Activated CD4-positive, alpha-beta T cell treated with anti-CD3 and anti-CD28 coated beads for 36 hours (primary cell): ENCODE data around the gene CDS2. TPM values are rescaled to one million over a fixed set of nuclear protein-coding genes. Genes with fewer than 3 reads are reported as not detected.

Experiments
- ATAC-seq: fragments of 200-7000 bp; cut with Tn5 transposase; one replicate; pipeline ENCODE4 v1.10.0; 2021; ENCODE audit warnings: mild to moderate bottlenecking, moderate library complexity
- CTCF ChIA-PET: fragments of 350-600 bp; sonication (Branson Sonifier 250); formaldehyde crosslinking; loops from one replicate; lab custom pipeline; 2021; ENCODE audit warnings: antibody characterized with exemption; lab: Charles Lee
- POLR2A ChIA-PET: fragments of 350-600 bp; sonication (Branson Sonifier 250); formaldehyde crosslinking; loops from one replicate; lab custom pipeline; 2021; ENCODE audit warnings: antibody characterized with exemption, inconsistent platforms; lab: Charles Lee
- DNase-seq: peaks from one replicate; pipeline ENCODE4 v3.0.0-alpha.2; 2020
- H3K27ac Mint-ChIP-seq: one replicate; pipeline ENCODE4 v1.8.0; 2021; ENCODE audit warnings: mixed read lengths
- H3K27me3 Mint-ChIP-seq: one replicate; pipeline ENCODE4 v1.8.0; 2021; ENCODE audit warnings: mixed read lengths
- H3K36me3 Mint-ChIP-seq: one replicate; pipeline ENCODE4 v1.8.0; 2021; ENCODE audit warnings: low read depth, mixed read lengths
- H3K4me1 Mint-ChIP-seq: one replicate; pipeline ENCODE4 v1.8.0; 2021; ENCODE audit warnings: mixed read lengths
- H3K4me3 Mint-ChIP-seq: one replicate; pipeline ENCODE4 v1.8.0; 2021; ENCODE audit warnings: mild to moderate bottlenecking, moderate library complexity, mixed read lengths
- H3K9me3 Mint-ChIP-seq: one replicate; pipeline ENCODE4 v1.8.0; 2021; ENCODE audit warnings: low read depth, mixed read lengths
- intact Hi-C, 2 experiments: fragments of 100-400 bp; cut with DNase I in 1 of 2; cut with micrococcal nuclease in 1 of 2; formaldehyde crosslinking; loops; one replicate each; pipeline versions ENCODE4 v1.14.2 to v1.15.1; 2022 to 2024; cut with DNase I, micrococcal nuclease
- total RNA-seq, 2 experiments: library from RNA; stranded (reverse); gene quantifications; one replicate each; pipeline ENCODE4 v1.2.3, GENCODE V29; 2021

The CDS2 gene
- total RNA-seq, 2 experiments from 2014 or later, result 34.3 to 41.3 TPM

DNA sequence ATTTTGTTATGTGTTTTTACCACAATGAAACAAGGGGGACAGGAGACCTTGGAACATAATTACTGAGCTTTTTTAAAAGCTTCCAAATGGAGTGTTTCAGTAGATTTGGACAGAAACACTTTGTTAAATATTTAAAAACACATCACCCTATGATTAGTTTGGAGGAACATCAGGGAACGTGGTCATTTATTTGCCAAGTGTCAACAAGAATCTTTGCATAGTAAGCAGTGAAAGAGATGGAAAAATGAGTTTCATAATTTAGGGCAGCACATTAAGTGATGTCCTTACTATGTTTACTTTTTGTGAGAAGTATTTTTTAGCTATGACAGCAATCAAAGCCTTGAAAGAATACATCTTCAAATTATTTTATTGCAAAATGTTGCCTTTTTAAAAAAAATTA, 107.3 kb downstream of the CDS2 start:
- intact Hi-C loops, result no loop called here

DNA sequence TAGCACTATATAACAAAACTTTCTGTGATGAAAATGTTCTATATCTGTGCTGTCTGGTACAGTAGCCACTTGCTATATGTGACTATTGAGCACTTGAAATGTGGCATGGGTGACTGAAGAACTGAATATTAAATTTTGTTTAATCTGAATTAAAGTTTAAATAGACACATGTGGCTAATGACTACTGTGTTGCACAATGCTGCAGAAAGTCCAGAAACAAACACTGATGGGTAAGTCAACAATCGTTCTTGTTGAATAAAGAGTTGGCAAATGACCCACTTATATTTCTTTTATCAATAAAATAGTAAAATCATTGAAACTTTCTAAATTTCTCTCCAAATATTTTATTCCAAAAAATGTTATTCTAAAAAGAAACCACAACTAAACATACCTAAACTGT, 108.2 kb downstream of the CDS2 start:
- intact Hi-C loops, result no loop called here
- no peak for ATAC-seq
- H3K9me3 Mint-ChIP-seq, result no peaks in the 10 kb centered on the region
- no peaks in the 10 kb centered on the region for H3K36me3 Mint-ChIP-seq
- ChIA-PET CTCF (no interaction called here), POLR2A (no interaction called here)
- H3K4me1 Mint-ChIP-seq, result no peaks in the 10 kb centered on the region
- no peak for DNase-seq
- H3K4me3 Mint-ChIP-seq, result no peak overlapping the region
- no peak overlapping the region for H3K27ac Mint-ChIP-seq
- H3K27me3 Mint-ChIP-seq, result peaks cover 31% of the 10 kb centered on the region

More for the DNA sequence above, 107.3 kb downstream of the CDS2 start:
- ATAC-seq, result no peak
- H3K9me3 Mint-ChIP-seq, result no peaks in the 10 kb centered on the region
- ChIA-PET POLR2A (no interaction called here), CTCF (interaction anchor here (2.4 kb wide), 1 partner anchor 11 kb away, joined by 13 read pairs; no protein-coding TSS in a partner anchor)
- no peak for DNase-seq
- H3K4me1 Mint-ChIP-seq, result peaks cover 3% of the 10 kb centered on the region
- H3K4me3 Mint-ChIP-seq, result no peak overlapping the region
- H3K36me3 Mint-ChIP-seq, result no peaks in the 10 kb centered on the region
- no peak overlapping the region for H3K27ac Mint-ChIP-seq
- H3K27me3 Mint-ChIP-seq, result peaks cover 25% of the 10 kb centered on the region

Other genes with a start within 250 kb of the CDS2 start
- 10 to 100 TPM; 16.7 to 17.6 TPM for gene SLC23A2, start 125.5 kb upstream of the CDS2 start, total RNA-seq
- 10 to 100 TPM; 63.7 to 66.3 TPM for gene TMEM230, start 13.9 kb upstream of the CDS2 start, total RNA-seq
- 100 to 1,000 TPM; 494 to 576 TPM for gene PCNA, start 7.0 kb upstream of the CDS2 start, total RNA-seq
- gene PROKR2, start 189.9 kb downstream of the CDS2 start, total RNA-seq, result not detected